H1 (cell line): Measurements from ENCODE around the gene AK8. TPM values are rescaled to one million over a fixed set of nuclear protein-coding genes. Genes with fewer than 3 reads are reported as not detected.

Experiments
- CTBP2 ChIP-seq: IDR thresholded peaks from 2 replicates; pipeline ENCODE4 v1.7.0; 2011; ENCODE audit warnings: borderline replicate concordance, mild to moderate bottlenecking, moderate library complexity, mixed read lengths, low read length; ENCODE audit not compliant: insufficient read depth, insufficient read length
- SRF ChIP-seq: IDR thresholded peaks from 2 replicates; pipeline ENCODE4 v1.6.1; 2011; ENCODE audit warnings: mild to moderate bottlenecking, low read depth, low read length, moderate library complexity
- TBP ChIP-seq: IDR thresholded peaks from 2 replicates; pipeline ENCODE4 v1.6.1; 2011; ENCODE audit warnings: low read depth, low read length, improper control_type of control experiment
- polyA plus RNA-seq, 7 experiments: library from polyadenylated mRNA; depleted of rRNA in 3 of 7; stranded (reverse) in 5 of 7; unstranded in 2 of 7; fragments of >200 nt in 5 of 7; fragments of 200-250 nt in 2 of 7; gene quantifications; 1 replicate in 5 of 7; 2 replicates in 1 of 7; 4 replicates in 1 of 7; pipeline versions ENCODE4 v1.2.1 to v1.2.3, GENCODE V29; 2011 to 2013; ENCODE audit warnings: missing spikeins in 2 of 7, mixed read lengths in 2 of 7
- total RNA-seq: library from RNA; stranded (reverse); fragmentation: NEBNext Ultra II Directional; extraction: Animal tissue kit (Norgen Biotek cat#: 25700); gene quantifications from 2 replicates; pipeline ENCODE4 v1.2.1, GENCODE V29; 2021

AK8 gene
- total and polyA plus RNA-seq, 2 of the 8 experiments (the other 6 are each of a cell fraction or from before 2014, with no cell fraction given): 0.35 to 0.48 TPM

- no peak for TF ChIP-seq CTBP2
- TF ChIP-seq SRF: no peak
- TF ChIP-seq TBP: no peak
- TF ChIP-seq, all 59 proteins: peak for 0
Observed at GRCh38 chr9:132763574-132763973, 114.5 kb downstream of the AK8 start (continued).
